CD4-positive, alpha-beta T cell treated with Interleukin-6 for 4 hours (primary cell): ENCODE results near the gene MAPKAPK5.
"Not testable (repeated sequence)": the region's sequence is repeated elsewhere in the genome, so short reads cannot be mapped to it uniquely, and the experiment has no call there.

Experiments
- DNase-seq: peaks from one replicate; pipeline ENCODE4 v3.0.0-alpha.2; 2020; ENCODE audit warnings: mixed read lengths

Gene MAPKAPK5

DNA sequence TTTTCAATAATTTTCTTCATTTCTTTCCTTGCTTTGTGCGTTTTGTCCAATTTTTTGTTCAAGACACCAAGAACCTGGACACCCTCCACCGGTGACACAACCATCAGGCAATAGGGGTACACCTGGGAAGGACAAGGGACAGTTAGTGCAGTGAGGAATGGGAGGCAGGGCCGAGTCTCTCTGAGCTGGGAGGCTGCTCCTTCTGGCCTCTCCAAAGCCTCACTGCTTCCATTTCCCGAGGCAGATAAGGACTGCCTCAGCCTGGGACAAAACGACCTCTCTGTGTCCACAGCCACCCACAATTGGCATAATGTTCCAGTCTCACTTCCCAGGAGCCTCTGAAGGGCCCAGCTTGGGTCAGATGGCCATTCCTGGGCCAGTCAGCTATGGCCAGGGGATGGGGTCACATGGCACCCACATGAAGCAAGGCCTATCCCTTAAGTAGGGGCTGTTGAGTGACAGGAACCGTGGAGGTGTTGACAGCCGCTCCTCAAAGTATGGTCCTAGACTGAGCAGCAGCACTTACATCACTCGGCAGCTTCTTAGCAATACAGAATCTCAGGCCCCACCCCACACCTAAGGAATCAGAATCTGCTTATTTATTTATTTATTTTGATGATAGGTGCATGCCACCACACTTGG, 13.6 kb upstream of the MAPKAPK5 start:
- DNase-seq: no peak

DNA sequence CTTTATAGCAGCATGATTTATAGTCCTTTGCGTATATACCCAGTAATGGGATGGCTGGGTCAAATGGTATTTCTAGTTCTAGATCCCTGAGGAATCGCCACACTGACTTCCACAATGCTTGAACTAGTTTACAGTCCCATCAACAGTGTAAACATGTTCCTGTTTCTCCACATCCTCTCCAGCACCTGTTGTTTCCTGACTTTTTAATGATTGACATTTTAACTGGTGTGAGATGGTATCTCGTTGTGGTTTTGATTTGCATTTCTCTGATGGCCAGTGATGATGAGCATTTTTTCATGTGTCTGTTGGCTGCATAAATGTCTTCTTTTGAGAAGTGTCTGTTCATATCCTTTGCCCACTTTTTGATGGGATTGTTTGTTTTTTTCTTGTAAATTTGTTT, 12.4 kb upstream of the MAPKAPK5 start:
- not testable (repeated sequence) for DNase-seq

DNA sequence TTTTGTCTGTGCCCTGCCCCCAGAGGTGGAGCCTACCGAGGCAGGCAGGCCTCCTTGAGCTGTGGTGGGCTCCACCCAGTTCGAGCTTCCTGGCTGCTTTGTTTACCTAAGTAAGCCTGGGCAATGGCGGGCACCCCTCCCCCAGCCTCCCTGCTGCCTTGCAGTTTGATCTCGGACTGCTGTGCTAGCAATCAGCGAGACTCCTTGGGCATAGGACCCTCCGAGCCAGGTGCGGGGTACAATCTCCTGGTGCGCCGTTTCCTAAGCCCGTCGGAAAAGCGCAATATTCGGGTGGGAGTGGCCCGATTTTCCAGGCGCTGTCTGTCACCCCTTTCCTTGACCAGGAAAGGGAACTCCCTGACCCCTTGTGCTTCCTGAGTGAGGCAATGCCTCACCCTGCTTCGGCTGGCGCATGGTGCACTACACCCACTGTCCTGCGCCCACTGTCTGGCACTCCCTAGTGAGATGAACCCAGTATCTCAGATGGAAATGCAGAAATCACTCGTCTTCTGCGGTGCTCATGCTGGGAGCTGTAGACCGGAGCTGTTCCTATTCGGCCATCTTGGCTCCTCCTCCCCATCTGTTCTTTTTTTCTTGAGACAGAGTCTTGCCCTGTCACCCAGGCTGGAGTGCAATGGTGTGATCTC, 7.2 kb upstream of the MAPKAPK5 start:
- DNase-seq: not testable (repeated sequence)

DNA sequence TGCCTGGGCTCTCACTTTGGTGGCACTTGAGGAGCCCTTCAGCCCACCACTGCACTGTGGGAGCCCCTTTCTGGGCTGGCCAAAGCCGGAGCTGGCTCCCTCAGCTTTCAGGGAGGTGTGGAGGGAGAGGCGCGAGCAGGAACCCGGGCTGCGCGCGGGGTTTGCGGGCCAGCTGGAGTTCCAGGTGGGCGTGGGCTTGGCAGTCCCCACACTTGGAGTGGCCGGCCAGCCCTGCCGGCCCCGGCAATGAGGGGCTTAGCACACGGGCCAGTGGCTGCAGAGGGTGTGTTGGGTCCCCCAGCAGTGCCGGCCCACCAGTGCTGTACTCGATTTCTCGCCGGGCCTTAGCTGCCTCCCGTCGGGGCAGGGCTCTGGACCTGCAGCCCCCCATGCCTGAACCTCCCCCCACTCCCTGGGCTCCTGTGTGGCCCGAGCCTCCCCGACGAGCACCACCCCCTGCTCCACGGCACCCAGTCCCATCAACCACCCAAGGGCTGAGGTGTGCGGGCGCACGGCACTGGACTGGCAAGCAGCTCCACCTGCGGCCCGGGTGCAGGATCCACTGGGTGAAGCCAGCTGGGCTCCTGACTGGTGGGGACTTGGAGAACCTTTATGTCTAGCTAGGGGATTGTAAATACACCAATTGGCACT, 6.4 kb upstream of the MAPKAPK5 start:
- DNase-seq: not testable (repeated sequence)

DNA sequence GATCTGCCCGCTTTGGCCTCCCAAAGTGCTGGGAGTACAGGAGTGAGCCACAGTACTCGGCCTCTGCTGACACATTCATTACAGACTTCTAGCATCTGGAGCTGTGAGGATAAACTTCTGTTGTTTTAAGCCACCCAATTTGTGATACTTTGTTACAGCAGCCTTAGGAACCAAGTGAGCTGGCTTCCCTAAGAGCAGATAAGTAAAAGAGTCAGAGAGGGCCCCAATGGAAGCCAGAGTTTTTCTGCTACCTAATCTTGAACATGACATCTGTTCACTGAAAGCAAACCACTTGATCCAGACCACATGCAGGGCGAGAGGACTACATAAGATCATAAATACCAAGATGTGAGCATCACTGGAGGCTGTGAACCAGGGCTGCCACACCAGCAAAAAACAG, 3.7 kb upstream of the MAPKAPK5 start:
- no peak for DNase-seq

DNA sequence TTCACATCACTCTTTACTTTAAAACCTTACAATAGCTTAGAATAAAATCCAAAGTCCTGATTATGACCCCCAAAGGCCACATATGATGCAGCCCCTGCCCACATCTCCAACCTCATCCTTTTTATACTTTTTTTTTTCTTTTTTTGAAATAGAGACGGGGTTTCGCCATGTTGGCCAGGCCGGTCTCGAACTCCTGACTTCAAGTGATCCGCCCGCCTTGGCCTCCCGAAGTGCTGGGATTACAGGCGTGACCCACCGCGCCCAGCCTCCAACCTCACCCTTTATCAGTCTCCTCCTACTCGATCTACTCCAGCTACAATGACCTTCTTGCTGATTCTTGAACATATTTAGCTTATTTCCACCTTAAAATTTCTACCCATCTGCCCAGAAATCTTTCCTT, 1.2 kb upstream of the MAPKAPK5 start:
- DNase-seq: no peak

DNA sequence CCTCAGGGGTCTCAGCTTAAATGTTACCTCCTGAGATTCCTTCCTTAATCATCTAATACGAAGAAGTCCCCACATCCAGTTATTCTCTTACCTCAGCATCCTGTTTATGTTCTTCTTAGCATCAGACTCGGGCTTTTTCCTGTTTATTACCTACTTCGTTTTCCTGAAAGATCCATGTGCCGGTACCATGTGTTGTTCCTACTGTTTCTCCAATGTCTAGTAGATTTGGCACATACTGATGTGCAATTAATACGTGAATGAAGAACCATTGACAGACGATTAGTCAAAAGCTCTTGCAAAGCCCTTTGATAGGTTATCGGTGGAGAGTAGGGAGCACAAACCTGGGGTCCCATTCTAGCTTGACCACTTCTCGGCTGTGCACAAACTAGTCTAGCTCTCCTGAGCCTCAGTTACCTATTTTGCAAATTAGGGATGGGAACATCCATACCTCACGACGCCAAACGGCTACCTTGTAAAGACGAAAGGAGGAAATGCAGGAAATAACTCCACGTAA, 735 bp upstream of the MAPKAPK5 start:
- no peak for DNase-seq

DNA sequence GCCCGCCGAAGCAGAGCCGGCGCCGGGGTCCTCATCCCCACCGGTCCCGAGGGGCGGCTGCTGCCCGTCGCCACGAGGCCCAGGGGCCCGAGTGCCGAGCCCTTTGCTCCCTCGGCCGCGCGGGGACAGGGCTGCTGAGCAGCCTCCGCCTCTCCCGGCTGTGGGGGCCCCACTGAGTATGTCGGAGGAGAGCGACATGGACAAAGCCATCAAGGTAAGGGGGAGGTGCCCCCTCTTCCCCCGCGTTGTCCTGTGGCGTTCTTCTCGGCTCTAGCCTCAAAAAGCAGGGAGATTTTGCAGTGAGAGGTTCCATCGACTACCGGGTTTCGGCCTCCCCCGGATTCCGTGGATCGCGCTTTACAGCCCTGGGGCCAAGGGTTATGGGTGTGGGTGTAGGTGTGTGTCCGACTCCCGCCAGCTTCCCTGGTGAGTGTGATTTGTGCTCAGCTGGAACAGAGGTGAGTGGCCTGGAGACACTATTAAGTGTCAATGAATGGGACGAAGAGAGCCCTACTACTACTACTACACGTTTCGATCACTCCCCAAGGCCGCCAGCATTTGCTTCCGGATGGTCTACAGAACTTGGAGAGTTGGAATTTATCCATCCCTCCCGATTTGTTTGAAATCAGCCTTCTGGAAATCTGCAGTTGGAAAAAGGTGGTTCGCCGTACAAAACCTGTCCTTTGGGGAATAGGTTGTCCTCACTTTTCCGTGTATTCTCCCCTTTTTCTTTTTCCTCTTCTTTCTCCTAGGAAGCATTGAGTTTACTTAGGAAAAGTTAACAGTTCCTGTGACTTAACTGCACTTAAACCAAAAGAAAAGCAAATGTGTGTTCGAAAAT, 748 bp downstream of the MAPKAPK5 start:
- no peak for DNase-seq

DNA sequence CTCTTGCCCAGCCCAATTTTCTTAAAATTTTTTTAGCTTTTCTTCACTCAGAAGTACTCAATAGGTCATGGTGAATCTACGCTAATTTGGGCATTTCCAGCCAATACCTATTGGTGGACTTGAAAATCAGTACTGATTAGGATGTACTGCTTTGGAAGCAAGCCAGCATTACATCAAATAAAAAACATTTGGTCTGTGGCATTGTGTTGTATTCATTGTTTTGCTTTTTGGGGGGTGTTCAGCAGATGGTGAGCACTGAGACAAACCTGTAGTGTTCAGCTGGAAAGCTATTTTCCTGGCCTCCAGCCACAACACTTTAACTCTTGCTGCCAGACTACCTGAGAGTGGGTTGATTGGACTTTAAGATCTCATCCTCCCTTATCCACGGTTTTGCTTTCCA, 4.0 kb downstream of the MAPKAPK5 start:
- no peak for DNase-seq

DNA sequence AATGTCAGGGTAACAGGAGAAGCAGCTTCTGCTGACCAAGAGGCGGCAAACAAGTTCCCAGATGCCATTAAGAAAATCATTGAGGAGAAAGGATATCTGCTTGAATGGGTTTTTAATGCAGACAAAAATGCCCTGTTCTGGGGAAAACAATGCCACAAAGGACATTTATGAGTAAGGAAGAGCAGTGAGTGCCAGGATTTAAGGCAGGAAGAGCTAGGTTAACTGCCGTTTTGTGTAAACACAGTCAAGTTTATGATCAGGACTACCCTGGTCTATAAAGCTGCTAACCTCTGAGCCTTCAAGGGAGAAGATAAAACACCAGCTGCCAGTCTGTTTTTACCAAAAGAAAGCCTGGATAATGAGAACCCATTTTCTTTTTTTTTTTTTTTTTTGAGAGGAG, 8.5 kb downstream of the MAPKAPK5 start:
- no peak for DNase-seq

DNA sequence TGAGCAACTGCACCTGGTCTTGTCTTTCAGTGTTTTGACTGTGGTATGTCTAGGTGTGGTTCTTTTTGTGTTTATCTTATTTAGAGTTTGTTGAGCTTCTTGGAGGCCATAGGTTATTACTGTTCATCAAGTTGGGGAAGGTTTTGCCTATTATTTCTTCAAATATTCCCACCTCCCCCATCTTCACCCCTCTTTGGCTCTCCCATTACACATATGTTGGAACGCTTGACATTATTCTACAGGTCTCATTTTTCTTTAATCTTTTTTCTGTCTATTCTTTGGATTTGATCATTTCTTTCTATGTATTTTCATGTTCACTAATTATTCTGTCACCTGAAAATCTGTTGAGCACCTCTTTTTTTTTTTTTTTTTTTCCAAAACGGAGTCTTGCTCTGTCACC, 16.2 kb downstream of the MAPKAPK5 start:
- DNase-seq: no peak

DNA sequence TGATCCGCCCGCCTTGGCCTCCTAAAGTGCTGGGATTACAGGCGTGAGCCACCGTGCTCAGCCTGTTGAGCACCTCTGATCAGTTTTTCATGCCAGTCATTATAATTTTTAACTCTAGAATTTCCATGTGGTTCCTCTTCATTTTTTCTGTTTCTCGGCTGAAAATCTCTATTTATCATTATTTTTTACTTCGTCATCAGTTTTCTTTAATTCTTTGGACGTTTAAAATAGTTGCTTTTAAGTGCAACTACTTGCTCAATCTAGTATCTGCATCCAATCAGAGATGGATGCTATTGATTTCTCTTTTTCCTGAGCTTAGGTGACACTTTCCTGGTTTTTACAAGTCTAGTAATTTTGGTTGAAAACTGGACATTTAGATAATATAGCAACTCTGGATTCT, 16.8 kb downstream of the MAPKAPK5 start:
- DNase-seq: no peak

DNA sequence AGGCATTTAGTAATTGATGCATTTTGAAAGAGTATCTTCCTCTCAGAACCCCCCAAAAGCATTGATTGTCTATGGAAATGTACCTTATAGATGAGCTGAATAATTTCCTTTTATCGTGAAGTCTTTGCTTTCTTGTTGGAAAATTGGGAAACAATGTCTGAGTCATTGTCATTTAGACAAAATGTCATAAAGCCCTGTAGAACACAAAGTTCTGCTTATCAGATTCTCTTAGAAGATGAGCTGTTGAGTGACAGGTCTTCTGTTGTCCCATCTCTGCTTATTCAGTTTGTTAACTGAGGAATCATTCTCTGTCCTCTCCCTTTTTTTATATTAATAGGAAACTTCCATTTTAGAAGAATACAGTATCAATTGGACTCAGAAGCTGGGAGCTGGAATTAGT, 22.9 kb downstream of the MAPKAPK5 start:
- DNase-seq: no peak

DNA sequence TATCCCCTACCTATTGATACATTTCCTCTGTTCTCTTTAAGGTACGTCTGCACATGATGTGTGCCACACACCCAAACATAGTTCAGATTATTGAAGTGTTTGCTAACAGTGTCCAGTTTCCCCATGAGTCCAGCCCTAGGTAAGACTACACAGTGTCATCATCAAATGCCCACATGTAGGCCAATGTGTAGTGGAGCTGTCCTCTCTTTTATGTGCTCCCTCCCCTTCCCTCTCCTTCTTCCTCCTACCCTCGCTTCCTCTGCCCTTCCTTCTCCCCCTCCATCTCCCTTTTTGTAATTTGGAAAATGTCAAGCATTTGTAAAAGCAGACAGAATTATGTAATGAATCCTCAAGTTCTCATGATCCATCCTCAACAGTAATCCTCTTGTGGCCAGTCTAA, 25.5 kb downstream of the MAPKAPK5 start:
- DNase-seq: no peak

DNA sequence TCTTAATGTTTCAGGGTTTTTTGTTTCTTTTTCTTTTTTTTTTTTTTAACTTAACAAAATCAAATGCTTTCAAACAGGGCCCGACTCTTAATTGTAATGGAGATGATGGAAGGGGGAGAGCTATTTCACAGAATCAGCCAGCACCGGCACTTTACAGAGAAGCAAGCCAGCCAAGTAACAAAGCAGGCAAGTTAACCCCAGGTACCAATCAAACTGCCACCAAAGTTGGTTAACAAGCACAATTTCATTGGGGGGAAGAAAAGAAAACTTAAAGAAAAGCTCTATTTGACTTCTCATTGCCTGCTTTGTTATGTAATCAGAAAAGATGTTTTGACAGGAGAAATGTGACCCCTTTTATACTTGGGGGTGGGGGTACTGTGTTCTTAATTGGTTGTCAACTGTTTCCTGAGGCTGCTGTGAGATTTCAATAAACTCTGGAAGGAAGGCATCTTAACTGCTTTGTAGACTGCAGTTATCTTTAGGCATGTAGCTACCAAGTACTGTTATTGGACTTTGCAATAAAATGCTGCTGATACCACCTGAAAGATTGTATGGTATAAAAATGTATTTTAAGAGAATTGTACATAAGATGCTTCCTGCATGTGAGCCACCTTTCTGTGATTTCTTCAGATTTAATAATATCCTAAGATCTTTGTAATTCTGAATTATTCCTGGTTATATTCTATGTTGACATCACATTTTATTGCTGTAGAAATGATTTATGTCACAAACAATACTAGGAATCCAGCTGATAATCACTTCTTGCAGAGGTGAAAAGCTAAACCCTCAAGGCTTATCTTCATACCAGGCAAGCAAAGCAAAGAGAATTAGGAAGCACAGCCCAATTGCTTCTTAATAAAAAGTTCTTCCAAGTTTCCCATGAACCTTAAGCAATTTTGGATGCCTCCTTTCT, 26.9 kb downstream of the MAPKAPK5 start:
- no peak for DNase-seq

DNA sequence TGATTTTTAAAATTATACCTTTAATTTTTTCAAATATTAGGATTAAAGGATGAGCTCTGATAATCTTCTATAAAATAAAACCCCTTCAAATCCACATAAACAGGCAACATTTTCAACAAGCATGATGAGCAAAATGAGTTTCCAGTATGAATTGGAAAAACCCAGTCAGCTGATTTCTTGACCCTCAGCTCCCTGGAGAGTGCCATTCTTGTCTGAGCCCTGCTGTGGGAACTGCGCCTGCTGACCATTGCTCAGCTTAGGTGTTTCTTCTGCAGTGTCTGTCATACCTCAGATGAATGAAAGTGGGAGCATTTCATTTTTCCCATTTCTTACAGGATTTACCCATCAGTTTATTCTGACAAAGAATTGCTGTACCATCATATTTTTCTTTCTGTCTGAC, 27.6 kb downstream of the MAPKAPK5 start:
- DNase-seq: no peak

DNA sequence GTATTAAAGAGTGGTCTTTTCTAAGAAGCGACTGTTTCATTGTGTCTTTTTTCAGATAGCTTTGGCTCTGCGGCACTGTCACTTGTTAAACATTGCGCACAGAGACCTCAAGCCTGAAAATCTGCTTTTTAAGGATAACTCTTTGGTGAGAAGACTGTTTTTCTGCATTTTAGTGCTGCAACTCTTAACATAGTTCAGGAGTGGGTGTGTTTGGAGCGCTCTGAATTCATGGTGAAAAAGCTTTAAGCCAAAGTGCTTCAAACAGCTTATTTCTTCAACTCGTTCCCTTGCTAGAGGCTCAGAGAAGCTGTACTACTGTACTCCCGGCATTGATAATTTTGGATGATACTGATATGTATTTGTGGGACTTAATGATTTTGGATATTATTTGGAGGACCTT, 28.2 kb downstream of the MAPKAPK5 start:
- DNase-seq: no peak

DNA sequence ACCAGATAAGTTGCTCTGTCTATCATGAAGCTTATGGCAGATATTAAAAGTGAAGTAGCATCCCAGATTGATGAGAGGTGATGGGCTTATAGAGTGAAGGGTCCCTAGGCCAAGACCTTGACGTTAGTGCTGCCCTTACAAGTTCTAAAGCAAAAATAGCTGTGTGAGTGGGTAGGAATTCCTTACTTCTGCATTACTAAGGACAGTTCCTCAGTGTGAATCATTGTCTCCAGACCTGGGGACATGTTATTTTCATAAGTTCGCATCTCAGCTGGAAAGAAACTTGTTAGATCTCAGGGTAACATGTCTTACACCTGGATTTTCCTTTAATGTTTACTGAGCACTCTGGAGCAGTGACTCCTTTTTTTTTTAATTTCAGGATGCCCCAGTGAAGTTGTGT, 28.7 kb downstream of the MAPKAPK5 start:
- DNase-seq: no peak

DNA sequence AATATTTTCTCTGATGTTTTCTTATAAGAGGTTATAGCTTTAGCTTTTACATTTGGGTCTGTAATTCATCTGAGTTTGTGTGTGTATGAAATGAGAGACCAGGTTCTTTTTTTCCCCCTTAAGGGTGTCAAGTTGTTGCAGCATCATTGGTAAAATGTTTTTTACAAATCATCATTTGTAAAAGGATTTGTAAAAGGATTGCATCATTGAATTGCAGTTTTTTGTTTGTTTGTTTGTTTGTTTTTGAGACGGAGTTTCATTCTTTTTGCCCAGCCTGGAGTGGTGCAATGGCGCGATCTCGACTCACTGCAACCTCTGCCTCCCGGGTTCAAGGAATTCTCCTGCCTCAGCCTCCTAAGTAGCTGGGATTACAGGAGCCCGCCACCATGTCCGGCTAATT, 31.1 kb downstream of the MAPKAPK5 start:
- no peak for DNase-seq

DNA sequence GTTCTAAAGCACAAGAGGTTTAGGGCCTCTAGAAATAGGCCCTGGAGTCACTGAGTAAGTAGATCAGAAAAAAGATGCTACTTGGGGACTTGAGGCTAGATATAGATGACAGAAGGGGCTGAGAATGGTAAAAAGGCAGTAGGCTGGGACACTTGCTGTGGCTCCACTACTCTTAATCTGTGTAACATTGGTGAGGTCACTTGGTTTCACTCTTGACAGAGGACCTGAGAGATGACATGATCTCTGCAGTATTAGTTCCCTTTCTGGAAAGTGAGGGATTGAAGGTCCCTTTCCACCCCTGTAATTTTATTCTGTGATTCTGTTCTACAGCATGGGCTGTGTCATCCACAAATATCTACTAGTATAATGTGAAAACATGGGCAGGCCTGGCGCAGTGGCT, 39.7 kb downstream of the MAPKAPK5 start:
- DNase-seq: no peak

DNA sequence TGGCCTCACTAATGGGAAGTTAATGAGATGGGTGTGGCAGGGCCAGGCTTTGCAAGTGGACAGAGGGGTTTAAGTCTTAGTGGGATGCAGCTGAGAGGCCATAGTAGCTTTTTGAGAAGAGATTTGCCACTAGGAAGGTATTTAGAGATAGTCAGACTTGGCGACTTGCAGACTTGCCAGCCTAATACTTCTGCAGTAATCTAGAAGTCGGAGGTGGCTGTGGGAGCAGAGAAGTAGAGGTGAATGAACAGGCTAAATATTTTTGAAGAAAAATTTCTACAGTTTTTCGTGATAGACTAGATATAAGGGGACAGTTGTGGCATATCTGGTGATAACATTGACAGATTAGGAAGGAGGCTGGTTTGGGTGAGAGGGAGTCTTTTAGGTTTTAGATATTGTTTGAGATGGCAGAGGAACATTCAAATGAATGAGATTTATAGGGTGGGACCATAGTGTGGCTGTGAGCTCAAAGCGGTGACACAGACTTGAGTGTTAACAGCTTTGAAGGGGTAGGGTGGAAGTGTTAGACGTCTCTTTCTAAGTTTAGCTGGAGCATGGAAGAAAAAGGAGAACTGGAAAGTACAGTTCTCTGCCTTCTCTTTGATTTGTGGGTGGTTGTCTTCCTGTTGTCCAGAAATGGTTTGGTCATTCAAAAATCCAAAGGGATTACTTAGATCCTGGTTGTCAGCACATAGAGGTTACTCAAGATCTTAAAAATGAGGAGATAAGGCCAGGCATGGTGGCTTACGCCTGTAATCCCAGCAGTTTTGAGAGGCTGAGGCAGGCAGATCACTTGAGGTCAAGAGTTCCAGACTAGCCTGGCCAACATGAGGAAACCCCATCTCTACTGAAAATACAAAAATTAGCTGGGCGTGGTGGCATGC, 44.9 kb downstream of the MAPKAPK5 start:
- no peak for DNase-seq
